ENCODE results near the gene RAB38.

RAB38 gene

GRCh38 chr11:88174709-88175568 is at the start of gene RAB38:
TSS of gene RAB38 (minus strand) at chr11:88175443. CDS start at chr11:88175384, 59 bp downstream.
- no peak for TF ChIP-seq CTCF (IDR thresholded peaks at IDR 0.05; ENCODE audit: poor library complexity, severe bottlenecking)
- DNase-seq (ENCODE audit: low spot score) (peak; percentile 84), ATAC-seq (ENCODE audit: low read depth) (peak; percentile 68)
- Histone ChIP-seq H3K27ac (ENCODE audit: poor library complexity, severe bottlenecking) (peak within 1 kb of the TSS; percentile 79), H3K4me3 (ENCODE audit: severe bottlenecking) (peak within 1 kb of the TSS; percentile 49), H3K27me3 (ENCODE audit: insufficient read depth, poor library complexity, severe bottlenecking) (no peaks in the 10 kb centered on the region), H3K9me3 (ENCODE audit: severe bottlenecking) (no peaks in the 10 kb centered on the region), H3K36me3 (ENCODE audit: low read depth) (peaks cover 39% of the 10 kb centered on the region), H3K4me1 (ENCODE audit: insufficient read depth, poor library complexity, severe bottlenecking) (peaks cover 71% of the 10 kb centered on the region)

GRCh38 chr11:88213406-88213805 is 38.2 kb upstream of the RAB38 start:
- ATAC-seq (ENCODE audit: low read depth), result no peak
- Histone ChIP-seq H3K27ac (ENCODE audit: poor library complexity, severe bottlenecking) (no peak overlapping the region), H3K27me3 (ENCODE audit: insufficient read depth, poor library complexity, severe bottlenecking) (no peaks in the 10 kb centered on the region), H3K4me1 (ENCODE audit: insufficient read depth, poor library complexity, severe bottlenecking) (no peaks in the 10 kb centered on the region), H3K4me3 (ENCODE audit: severe bottlenecking) (no peak overlapping the region), H3K36me3 (ENCODE audit: low read depth) (no peaks in the 10 kb centered on the region), H3K9me3 (ENCODE audit: severe bottlenecking) (no peaks in the 10 kb centered on the region)
- no peak for DNase-seq (ENCODE audit: low spot score)
- TF ChIP-seq CTCF (IDR thresholded peaks at IDR 0.05; ENCODE audit: poor library complexity, severe bottlenecking), result no peak

DNA sequence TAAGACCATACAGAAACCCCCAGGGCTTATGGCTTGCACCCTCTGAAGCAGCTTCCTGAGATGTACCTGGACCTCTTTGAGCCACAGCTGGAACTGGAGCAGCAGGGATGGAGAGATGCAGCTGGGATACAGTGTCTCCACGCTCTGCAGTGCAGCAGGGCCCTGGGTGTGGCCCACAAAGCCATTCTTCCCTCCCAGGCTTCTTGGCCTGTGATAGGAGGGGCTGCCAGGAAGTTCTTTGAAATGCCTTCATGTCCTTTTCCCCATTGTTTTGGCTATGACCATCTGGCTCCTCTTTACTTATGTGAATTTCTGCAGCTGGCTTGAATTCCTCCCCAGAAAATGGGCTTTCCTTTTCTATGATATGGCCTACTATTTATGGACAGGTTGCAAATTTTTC is 37.1 kb upstream of the RAB38 start:
- H3K4me1 ChIP-seq (ENCODE audit: insufficient read depth, poor library complexity, severe bottlenecking), result no peaks in the 10 kb centered on the region
- H3K27me3 ChIP-seq (ENCODE audit: insufficient read depth, poor library complexity, severe bottlenecking), result no peaks in the 10 kb centered on the region
- ATAC-seq (ENCODE audit: low read depth) (no peak), DNase-seq (ENCODE audit: low spot score) (no peak)
- no peaks in the 10 kb centered on the region for H3K36me3 ChIP-seq (ENCODE audit: low read depth)
- TF ChIP-seq CTCF (IDR thresholded peaks at IDR 0.05; ENCODE audit: poor library complexity, severe bottlenecking), result no peak
- no peaks in the 10 kb centered on the region for H3K9me3 ChIP-seq (ENCODE audit: severe bottlenecking)
- H3K27ac ChIP-seq (ENCODE audit: poor library complexity, severe bottlenecking), result no peak overlapping the region
- no peak overlapping the region for H3K4me3 ChIP-seq (ENCODE audit: severe bottlenecking)

DNA sequence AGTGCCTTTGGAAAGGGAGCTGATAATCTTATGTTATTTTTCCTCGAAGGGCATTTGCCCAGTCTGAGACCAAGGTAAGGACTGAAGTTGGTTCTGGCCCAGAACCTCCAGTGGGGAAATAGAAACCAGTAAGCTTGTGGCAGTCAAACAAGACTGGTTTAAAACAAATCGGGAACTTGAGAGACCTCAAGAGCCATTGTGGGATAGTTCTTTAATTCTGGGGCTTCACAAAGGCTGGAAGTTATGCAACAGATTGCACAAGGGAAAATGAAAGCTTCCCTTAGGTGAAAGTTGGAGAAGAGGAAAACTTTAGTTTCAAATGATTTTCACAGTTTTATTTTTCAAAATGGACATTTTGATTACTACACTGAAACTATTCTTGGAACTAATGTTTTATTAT is 33.5 kb upstream of the RAB38 start:
- H3K9me3 ChIP-seq (ENCODE audit: severe bottlenecking), result no peaks in the 10 kb centered on the region
- TF ChIP-seq CTCF (IDR thresholded peaks at IDR 0.05; ENCODE audit: poor library complexity, severe bottlenecking), result no peak
- ATAC-seq (ENCODE audit: low read depth) (no peak), DNase-seq (ENCODE audit: low spot score) (no peak)
- no peaks in the 10 kb centered on the region for H3K27me3 ChIP-seq (ENCODE audit: insufficient read depth, poor library complexity, severe bottlenecking)
- no peaks in the 10 kb centered on the region for H3K4me1 ChIP-seq (ENCODE audit: insufficient read depth, poor library complexity, severe bottlenecking)
- no peaks in the 10 kb centered on the region for H3K36me3 ChIP-seq (ENCODE audit: low read depth)
- no peak overlapping the region for H3K27ac ChIP-seq (ENCODE audit: poor library complexity, severe bottlenecking)
- no peak overlapping the region for H3K4me3 ChIP-seq (ENCODE audit: severe bottlenecking)

DNA sequence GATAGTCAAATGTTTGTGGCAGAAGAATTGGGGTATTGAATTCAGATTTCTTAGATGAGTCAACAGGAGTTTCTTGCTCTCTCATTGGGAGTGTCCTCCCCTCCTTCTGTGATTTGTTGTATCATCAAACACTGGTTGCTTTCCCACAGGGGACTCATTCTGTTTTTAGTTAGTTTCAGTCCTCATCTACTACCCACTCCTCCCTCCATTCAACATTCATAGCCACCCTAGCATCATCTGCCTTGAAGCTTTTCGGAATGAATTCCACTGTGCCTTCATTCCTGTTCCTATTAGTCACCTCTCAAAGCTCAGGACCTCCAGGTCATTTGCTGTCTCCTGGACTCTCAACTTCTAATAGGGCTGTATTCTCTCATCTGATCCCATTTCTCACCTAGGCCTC is 31.5 kb upstream of the RAB38 start:
- H3K36me3 ChIP-seq (ENCODE audit: low read depth), result no peaks in the 10 kb centered on the region
- no peaks in the 10 kb centered on the region for H3K27me3 ChIP-seq (ENCODE audit: insufficient read depth, poor library complexity, severe bottlenecking)
- no peak for TF ChIP-seq CTCF (IDR thresholded peaks at IDR 0.05; ENCODE audit: poor library complexity, severe bottlenecking)
- no peak for ATAC-seq (ENCODE audit: low read depth)
- no peak for DNase-seq (ENCODE audit: low spot score)
- no peaks in the 10 kb centered on the region for H3K9me3 ChIP-seq (ENCODE audit: severe bottlenecking)
- no peak overlapping the region for H3K4me3 ChIP-seq (ENCODE audit: severe bottlenecking)
- H3K27ac ChIP-seq (ENCODE audit: poor library complexity, severe bottlenecking), result no peak overlapping the region
- H3K4me1 ChIP-seq (ENCODE audit: insufficient read depth, poor library complexity, severe bottlenecking), result no peaks in the 10 kb centered on the region

Measured in RWPE2 (cell line).